Putamen (tissue), 1 donor: ENCODE measurements around the gene FAHD2A.
"Not testable (repeated sequence)": the region's sequence is repeated elsewhere in the genome, so short reads cannot be mapped to it uniquely, and the experiment has no call there.

ENCODE experiments used
- DNase-seq: peaks from one replicate; pipeline ENCODE4 v3.0.0-alpha.2; 2016; ENCODE audit warnings: low spot score

The FAHD2A gene

GRCh38 chr2:95435872-95436209 is 33.3 kb downstream of the FAHD2A start:
- DNase-seq = not testable (repeated sequence)

GRCh38 chr2:95442474-95443099 is 40.1 kb downstream of the FAHD2A start:
- not testable (repeated sequence) for DNase-seq

GRCh38 chr2:95445317-95445716 is 42.8 kb downstream of the FAHD2A start:
- DNase-seq = not testable (repeated sequence)

GRCh38 chr2:95463292-95463691 is 60.8 kb downstream of the FAHD2A start:
- DNase-seq = not testable (repeated sequence)
